Common myeloid progenitor, CD34-positive (primary cell): ENCODE data around the gene B4GALT5.

Experiments used
- CTCF ChIA-PET: fragments of 350-600 bp; sonication (Branson Sonifier 250); formaldehyde crosslinking; loops from one replicate; lab custom pipeline; 2021; ENCODE audit warnings: antibody characterized with exemption; lab: Charles Lee
- POLR2A ChIA-PET: fragments of 350-600 bp; sonication (Branson Sonifier 250); formaldehyde crosslinking; loops from one replicate; lab custom pipeline; 2021; ENCODE audit warnings: antibody characterized with exemption; lab: Charles Lee
- DNase-seq, 3 donors: peaks; one replicate each; pipeline versions ENCODE4 v3.0.0 to v3.0.0-alpha.2; 2013
- H3K27ac ChIP-seq, 2 experiments: 1 replicate in 1 of 2; 2 replicates in 1 of 2; pipeline ENCODE4 v1.7.0; 2013; ENCODE audit warnings: inconsistent platforms in 2 of 2, low read length in 2 of 2, mild to moderate bottlenecking in 2 of 2, low read depth in 1 of 2, moderate library complexity in 1 of 2; ENCODE audit not compliant: severe bottlenecking in 2 of 2, insufficient read depth in 1 of 2, poor library complexity in 1 of 2
- H3K27me3 ChIP-seq, 5 experiments: replicated peaks in 2 of 5; 1 replicate in 3 of 5; 2 replicates in 2 of 5; pipeline versions ENCODE4 v1.6.1 to v1.7.0; 2013; ENCODE audit warnings: low read length in 4 of 5, mild to moderate bottlenecking in 2 of 5, moderate library complexity in 2 of 5, inconsistent platforms in 1 of 5; ENCODE audit not compliant: insufficient read depth in 5 of 5, control insufficient read depth in 4 of 5
- H3K36me3 ChIP-seq, 4 experiments: 1 replicate in 2 of 4; 2 replicates in 2 of 4; pipeline versions ENCODE4 v1.6.1 to v1.7.0; 2013; ENCODE audit warnings: low read length in 3 of 4, control low read depth in 1 of 4, mild to moderate bottlenecking in 1 of 4; ENCODE audit not compliant: control insufficient read depth in 4 of 4, insufficient read depth in 4 of 4
- H3K4me1 ChIP-seq, 4 experiments: 1 replicate in 3 of 4; 2 replicates in 1 of 4; pipeline versions ENCODE4 v1.6.1 to v1.7.1; 2013; ENCODE audit warnings: low read length in 3 of 4, mild to moderate bottlenecking in 3 of 4, control low read depth in 1 of 4, inconsistent platforms in 1 of 4, moderate library complexity in 1 of 4; ENCODE audit not compliant: control insufficient read depth in 4 of 4, insufficient read depth in 4 of 4; ENCODE audit errors: control extremely low read depth in 1 of 4
- H3K4me3 ChIP-seq, 7 experiments: 1 replicate in 4 of 7; 2 replicates in 3 of 7; pipeline versions ENCODE4 v1.5.1 to v1.7.0; 2013; ENCODE audit warnings: mild to moderate bottlenecking in 7 of 7, low read length in 6 of 7, moderate library complexity in 6 of 7, inconsistent platforms in 2 of 7, low read depth in 2 of 7, control low read depth in 1 of 7; ENCODE audit not compliant: insufficient read depth in 4 of 7, control insufficient read depth in 1 of 7; ENCODE audit errors: extremely low read depth in 1 of 7
- H3K9me3 ChIP-seq, 5 experiments: 1 replicate in 4 of 5; 2 replicates in 1 of 5; pipeline versions ENCODE4 v1.6.1 to v1.7.1; 2013; ENCODE audit warnings: low read length in 4 of 5, mild to moderate bottlenecking in 2 of 5, inconsistent platforms in 1 of 5, low read depth in 1 of 5, moderate library complexity in 1 of 5; ENCODE audit not compliant: control insufficient read depth in 4 of 5, insufficient read depth in 2 of 5; ENCODE audit errors: control extremely low read depth in 1 of 5
- WGBS: methylation state at CpG from one replicate; pipeline ENCODE4 v1.1.5; 2013; ENCODE audit not compliant: insufficient coverage; 5-methylcytosine and 5-hydroxymethylcytosine counted together

The B4GALT5 gene

DNA sequence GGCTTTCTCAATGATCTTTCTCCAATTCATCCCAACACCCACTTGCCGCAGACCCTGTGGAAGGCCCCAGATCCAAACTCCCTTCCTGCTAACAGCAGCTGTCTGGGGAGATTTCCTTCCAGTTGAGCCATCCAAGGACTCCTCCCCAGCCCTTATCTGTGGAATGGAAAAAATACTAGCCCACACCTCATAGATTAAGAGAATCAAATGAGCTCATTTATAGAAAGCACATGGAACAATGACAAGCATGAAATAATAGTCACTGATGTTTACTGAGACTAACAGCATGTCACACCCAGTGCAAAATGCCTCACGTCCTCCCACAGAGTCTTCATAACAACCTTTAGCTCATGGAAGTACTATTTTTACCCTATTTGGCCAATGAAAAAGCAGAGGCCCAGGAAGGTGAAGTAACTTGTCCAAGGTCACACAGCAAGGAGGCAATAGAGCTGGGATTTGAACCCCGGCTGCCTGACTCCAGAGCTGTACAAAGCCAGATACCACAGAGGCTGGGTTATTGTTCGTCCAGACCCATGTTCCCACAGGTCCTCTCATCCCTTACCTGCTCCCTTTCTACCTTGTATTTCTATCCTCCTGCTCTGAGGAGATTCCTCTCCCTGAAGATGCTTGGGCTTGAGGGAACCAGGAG, 122.3 kb downstream of the B4GALT5 start:
- 93% methylated on average over 3 of the region's 4 CpGs for WGBS
- no peak overlapping the region for H3K4me3 ChIP-seq
- H3K4me1 ChIP-seq = peaks cover 0 to 17% (median 10%) of the 10 kb centered on the region in 4 experiments
- H3K36me3 ChIP-seq = no peaks in the 10 kb centered on the region
- H3K27ac ChIP-seq = no peak overlapping the region
- no peak for DNase-seq
- CTCF ChIA-PET = interaction anchor here (0.6 to 1.2 kb wide), 2 partner anchors 17 to 18 kb away, joined by 3 to 7 read pairs; no protein-coding TSS in a partner anchor
- POLR2A ChIA-PET = no interaction called here
- peaks cover 0 to 4% (median 0%) of the 10 kb centered on the region in 5 experiments for H3K27me3 ChIP-seq
- no peaks in the 10 kb centered on the region for H3K9me3 ChIP-seq

DNA sequence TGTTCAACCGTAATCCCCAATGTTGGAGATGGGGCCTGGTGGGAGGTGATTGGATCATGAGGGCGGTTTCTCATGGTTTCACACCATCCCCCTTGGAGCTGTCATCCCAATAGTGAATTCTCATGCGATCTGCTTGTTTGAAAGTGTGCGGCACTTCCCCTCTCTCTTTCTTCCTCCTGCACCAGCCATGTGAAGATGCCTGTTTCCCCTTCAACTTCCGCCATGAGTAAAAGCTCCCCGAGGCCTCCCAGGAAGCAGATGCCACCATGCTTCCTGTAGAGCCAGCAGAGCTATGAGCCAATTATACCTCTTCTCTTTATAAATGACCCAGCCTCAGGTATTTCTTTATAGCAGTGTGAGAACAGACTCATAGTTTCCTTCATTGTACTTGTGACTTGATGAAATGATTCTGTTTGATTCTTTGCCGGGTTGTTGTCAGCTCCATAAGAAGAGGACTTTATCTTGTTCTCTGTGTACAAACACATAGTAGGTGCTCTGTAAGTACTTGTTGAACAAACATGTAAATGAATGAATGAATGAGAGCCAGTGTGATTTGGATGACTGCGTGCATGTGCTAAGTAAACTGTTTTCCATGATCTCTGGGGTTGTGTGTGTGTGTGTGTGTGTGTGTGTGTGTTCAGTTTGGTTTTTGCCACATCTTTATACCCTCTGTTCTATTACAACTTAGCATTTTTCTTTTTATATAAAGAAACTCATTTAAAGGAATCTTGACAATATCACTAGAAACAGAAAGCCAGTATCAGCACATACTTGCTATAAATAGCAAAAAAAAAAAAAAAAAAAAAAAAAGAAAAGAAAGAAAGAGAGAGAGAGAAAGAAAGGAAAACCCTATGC, 123.3 kb downstream of the B4GALT5 start:
- H3K36me3 ChIP-seq = no peaks in the 10 kb centered on the region
- H3K27me3 ChIP-seq = peaks cover 0 to 4% (median 0%) of the 10 kb centered on the region in 5 experiments
- ChIA-PET CTCF (interaction anchor here (0.6 to 1.2 kb wide), 3 partner anchors 18 to 49 kb away, joined by 3 to 7 read pairs (median 4); no protein-coding TSS in a partner anchor), POLR2A (no interaction called here)
- H3K9me3 ChIP-seq = no peaks in the 10 kb centered on the region
- no peak for DNase-seq
- 82% methylated on average over 6 of the region's 8 CpGs for whole genome bisulfite sequencing
- no peak overlapping the region for H3K27ac ChIP-seq
- peaks cover 0 to 9% (median under 1%) of the 10 kb centered on the region in 4 experiments for H3K4me1 ChIP-seq
- no peak overlapping the region for H3K4me3 ChIP-seq

DNA sequence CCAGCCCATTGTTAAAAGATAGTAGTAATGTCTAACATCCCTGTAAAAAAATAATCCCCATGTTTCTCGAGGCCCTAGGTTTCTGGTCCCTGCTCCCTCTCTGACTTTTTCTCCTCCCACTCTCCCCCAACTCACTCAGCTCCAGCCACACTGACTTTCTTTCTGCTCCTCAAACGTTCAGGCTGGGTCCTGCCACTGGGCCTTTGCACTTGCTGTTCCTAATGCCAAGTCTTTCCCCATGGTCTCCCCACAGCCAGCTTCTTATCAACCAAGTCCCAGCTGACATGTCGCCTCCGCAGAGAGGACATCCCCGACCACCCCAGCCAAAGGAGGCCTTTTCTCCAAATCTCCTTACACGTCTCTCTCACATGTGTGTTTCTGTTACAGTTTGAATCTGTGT, 123.9 kb downstream of the B4GALT5 start:
- WGBS = 100% methylated on average over 4 of the region's 6 CpGs
- peaks cover 0 to 9% (median 0%) of the 10 kb centered on the region in 4 experiments for H3K4me1 ChIP-seq
- CTCF ChIA-PET = interaction anchor here (1.1 kb wide), 1 partner anchor 48 kb away, joined by 4 read pairs; no protein-coding TSS in a partner anchor
- H3K4me3 ChIP-seq = no peak overlapping the region
- DNase-seq = no peak
- no peaks in the 10 kb centered on the region for H3K36me3 ChIP-seq
- no peak overlapping the region for H3K27ac ChIP-seq
- peaks cover 0 to 4% (median 0%) of the 10 kb centered on the region in 5 experiments for H3K27me3 ChIP-seq
- H3K9me3 ChIP-seq = no peaks in the 10 kb centered on the region
- POLR2A ChIA-PET = no interaction called here

DNA sequence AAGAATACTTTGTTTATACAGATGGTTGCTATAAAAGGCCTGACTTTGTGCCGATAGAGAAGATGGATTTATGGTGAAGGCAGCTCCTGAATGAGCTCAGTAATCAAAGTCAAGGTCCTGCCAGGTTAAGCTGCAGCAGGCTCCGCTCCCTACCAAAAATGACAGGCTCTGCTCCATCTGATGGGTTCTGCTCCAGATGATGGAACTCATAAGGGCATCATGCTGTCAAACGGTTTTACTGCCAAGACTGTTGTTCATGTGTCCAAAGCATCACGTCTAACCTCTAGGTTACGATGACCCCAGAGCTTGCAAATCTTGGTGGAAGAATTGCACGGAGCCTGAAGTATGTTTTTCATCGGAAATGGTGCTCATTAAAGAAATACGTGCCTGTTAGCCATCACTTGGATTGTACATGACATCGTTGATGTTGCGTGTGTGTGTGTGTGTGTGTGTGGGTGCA, 126.5 kb downstream of the B4GALT5 start:
- Histone ChIP-seq H3K27me3 (peaks cover 0 to 3% (median 0%) of the 10 kb centered on the region in 5 experiments), H3K27ac (no peak overlapping the region), H3K9me3 (peaks cover 0 to 6% (median 0%) of the 10 kb centered on the region in 5 experiments), H3K36me3 (no peaks in the 10 kb centered on the region), H3K4me3 (no peak overlapping the region), H3K4me1 (peaks cover 0 to 5% (median 0%) of the 10 kb centered on the region in 4 experiments)
- CTCF ChIA-PET = no interaction called here
- POLR2A ChIA-PET = no interaction called here
- WGBS = 83% methylated on average over 8 of the region's 10 CpGs
- no peak for DNase-seq

DNA sequence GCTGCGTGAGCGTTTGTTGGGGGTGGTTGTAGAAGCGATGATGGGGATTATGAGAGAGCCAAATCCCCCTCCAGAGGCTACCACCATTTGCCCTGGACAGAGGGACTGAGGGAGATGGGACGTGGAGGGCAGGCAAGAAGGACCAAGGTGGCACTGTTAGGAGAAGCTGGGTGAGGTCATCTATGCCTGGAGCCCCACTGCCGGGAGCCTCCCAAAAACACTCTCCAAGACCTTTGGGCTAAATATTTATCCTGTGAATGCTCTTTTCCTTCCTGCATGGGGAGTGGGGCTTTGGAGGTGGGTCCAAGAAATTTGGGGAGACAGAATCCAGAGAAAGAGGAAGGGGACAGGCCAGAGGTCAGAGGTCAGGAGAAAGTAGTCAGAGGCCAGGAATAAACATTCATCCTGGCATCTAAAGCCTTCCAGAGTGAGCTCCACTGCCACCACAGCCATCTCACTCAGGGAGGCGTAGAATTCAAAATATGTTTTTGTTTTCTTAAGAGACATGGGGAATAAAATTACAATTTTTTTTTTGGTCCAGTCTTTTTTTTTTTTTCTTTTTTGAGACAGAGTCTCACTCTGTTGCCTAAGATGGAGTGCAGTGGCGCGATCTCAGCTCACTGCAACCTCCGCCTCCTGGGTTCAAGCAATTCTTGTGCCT, 128.0 kb downstream of the B4GALT5 start:
- ChIA-PET CTCF (interaction anchor here (0.6 kb wide), 1 partner anchor 16 kb away, joined by 3 read pairs; no protein-coding TSS in a partner anchor), POLR2A (no interaction called here)
- 93% methylated on average over 4 of the region's 9 CpGs for WGBS
- no peak for DNase-seq
- Histone ChIP-seq H3K27me3 (peaks cover 0 to 5% (median 0%) of the 10 kb centered on the region in 5 experiments), H3K27ac (no peak overlapping the region), H3K9me3 (peaks cover 0 to 6% (median 0%) of the 10 kb centered on the region in 5 experiments), H3K4me3 (no peak overlapping the region), H3K36me3 (no peaks in the 10 kb centered on the region), H3K4me1 (peaks cover 0 to 5% (median 0%) of the 10 kb centered on the region in 4 experiments)

DNA sequence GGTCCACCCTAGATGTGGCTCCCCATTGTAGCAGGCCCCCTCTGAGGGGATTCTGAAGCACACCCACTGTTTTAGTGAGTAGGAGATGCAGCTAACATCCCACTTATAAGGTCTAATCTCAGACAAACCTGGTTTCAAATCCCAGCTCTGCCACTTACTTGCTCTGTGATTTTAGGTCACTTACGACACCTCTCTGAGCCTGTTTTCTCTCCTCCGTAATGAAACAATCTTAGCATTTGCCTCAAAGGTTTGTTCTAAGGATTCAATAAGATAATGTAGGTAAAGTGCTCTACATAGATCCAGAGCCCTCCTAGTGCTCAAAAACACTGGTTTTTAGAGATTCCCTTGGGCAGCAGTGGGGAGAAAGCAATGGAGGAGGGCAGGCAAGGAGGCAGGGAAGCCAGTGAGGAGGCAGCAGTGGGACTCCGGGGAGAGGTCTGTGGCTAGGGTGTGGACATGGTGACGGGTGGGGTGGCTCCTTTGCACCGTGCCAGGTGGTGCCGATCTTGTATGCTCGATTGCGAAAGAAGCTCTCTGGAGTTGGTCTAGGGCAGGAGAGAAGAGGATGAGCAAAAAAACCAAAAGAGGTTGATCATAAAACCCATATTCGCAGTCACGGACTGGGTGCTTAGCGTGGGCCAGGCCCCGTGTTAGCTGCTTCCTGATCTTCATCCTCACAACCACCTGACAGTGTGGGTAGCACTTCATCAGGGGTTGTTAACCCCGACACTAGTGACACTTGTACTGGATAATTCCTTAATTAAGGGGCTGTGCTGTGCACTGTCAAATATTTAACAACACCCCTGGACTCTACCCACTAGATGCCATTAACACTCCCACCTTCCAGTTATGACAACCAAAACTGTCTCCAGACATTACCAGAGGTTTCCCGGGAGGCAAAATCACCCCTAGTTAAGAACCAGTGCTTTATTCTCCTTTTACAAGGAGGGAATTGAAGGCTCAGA, 129.0 kb downstream of the B4GALT5 start:
- 89% methylated on average over 11 of the region's 14 CpGs for WGBS
- Histone ChIP-seq H3K36me3 (no peaks in the 10 kb centered on the region), H3K27me3 (peaks cover 0 to 5% (median 0%) of the 10 kb centered on the region in 5 experiments), H3K9me3 (peaks cover 0 to 6% (median 0%) of the 10 kb centered on the region in 5 experiments), H3K4me1 (no peaks in the 10 kb centered on the region), H3K27ac (no peak overlapping the region), H3K4me3 (no peak overlapping the region)
- ChIA-PET POLR2A (no interaction called here), CTCF (interaction anchor here (0.9 kb wide), 1 partner anchor 23 kb away, joined by 3 read pairs; no protein-coding TSS in a partner anchor)
- no peak for DNase-seq
